Hair follicle dermal papilla cell (primary cell): ENCODE measurements around the gene KCNE2. TPM values are rescaled to one million over a fixed set of nuclear protein-coding genes. Genes with fewer than 3 reads are reported as not detected.

ENCODE experiments used
- total RNA-seq: library from RNA; depleted of rRNA; stranded (reverse); fragments of >200 nt; gene quantifications from 2 replicates; pipeline ENCODE4 v1.2.3, GENCODE V29; 2012

KCNE2 gene, protein sequence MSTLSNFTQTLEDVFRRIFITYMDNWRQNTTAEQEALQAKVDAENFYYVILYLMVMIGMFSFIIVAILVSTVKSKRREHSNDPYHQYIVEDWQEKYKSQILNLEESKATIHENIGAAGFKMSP
- total RNA-seq = 0.16 TPM in 1 of 2 replicates, not detected in the other

DNA sequence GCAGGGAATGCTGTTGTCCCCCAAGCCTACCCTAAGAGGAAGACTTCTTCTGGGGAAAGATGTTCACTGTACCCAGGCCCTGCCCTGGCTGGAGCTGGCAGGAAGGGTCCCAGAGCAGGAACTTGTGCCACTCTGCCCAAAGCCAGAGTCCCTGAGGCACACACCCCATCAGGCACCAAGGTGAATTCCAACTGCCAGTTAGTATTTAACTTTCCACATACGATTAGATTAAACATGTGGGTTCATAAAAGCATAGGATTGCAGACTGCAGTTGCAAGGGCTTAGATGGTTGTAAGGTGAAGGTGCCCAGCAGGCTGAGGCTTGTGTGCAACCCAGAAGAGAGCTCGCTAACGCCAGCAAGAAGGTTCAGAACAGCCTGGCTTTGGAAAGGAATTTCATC is at the start of gene KCNE2:
Gene KCNE2 (plus strand): TSS at position 274 of the 400 bp plus-strand sequence. CDS start 6,473 bp downstream, outside the sequence.

DNA sequence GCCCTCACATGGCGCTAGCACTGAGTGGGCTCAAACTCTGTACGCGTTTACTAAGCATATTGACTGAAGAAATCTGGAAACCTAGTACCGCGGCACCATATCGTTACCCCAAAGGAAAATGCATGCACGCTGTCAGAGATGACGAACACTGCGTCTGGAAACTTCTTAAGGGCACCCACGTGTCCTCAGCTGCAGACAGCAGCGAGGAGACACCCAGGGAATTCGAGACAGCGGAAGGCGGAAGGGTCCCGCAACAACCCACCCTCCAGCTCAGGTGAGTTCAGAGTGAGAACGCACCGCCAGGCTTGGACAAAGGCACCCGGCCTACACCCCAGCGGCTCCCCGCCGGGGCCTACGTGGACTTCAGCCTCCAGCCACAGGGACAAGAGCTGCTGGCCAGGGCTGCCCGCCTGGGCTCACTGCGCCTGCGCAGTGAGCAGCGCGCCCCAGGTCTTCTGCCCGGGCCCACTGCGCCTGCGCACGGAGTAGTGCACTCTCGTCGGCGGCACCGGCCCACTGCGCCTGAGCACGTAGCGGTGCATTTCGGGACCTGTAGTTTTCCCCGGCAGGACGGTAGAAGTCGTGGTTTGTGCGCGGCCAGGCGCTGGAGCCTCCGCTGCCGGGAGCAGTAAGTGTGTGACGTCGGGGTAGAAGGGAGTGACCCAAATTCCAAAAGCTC is 11.3 kb downstream of the KCNE2 start, which contains the start of gene SMIM11:
Gene SMIM11 (plus strand): TSS at position 568 of the 679 bp plus-strand sequence. CDS start 3,998 bp downstream, outside the sequence.

Other genes with a start within 250 kb of the KCNE2 start
- 7.9 and 10.4 TPM in 2 replicates for gene SMIM11, start 11.5 kb downstream of the KCNE2 start, total RNA-seq
- gene SMIM34, start 59.9 kb downstream of the KCNE2 start, total RNA-seq = not detected in 2 replicates
- gene KCNE1, start 148.2 kb downstream of the KCNE2 start, total RNA-seq = 0.12 and 0.81 TPM in 2 replicates